GM12878 (cell line): Measurements from ENCODE around the gene PPT2.

Experiments used
- BACH1 ChIP-seq: fragments of 450-650 bp; IDR thresholded peaks from 2 replicates; pipeline ENCODE4 v1.6.1; 2017; ENCODE audit warnings: mild to moderate bottlenecking, borderline replicate concordance
- CBX3 ChIP-seq: fragments of 200-600 bp; sonication (generic); IDR thresholded peaks from 2 replicates; pipeline ENCODE4 v1.6.1; 2016; ENCODE audit warnings: low read depth, borderline replicate concordance
- CBX5 ChIP-seq: sonication (generic); IDR thresholded peaks from 2 replicates; pipeline ENCODE4 v1.6.1; 2016; ENCODE audit warnings: low read depth, moderate library complexity, mild to moderate bottlenecking, inconsistent platforms
- KLF5 ChIP-seq: fragments of 450-650 bp; IDR thresholded peaks from 2 replicates; pipeline ENCODE4 v1.6.1; 2014; ENCODE audit warnings: mild to moderate bottlenecking; ENCODE audit not compliant: partially characterized antibody
- MTA3 ChIP-seq: IDR thresholded peaks from 2 replicates; pipeline ENCODE4 v1.6.1; 2012; ENCODE audit warnings: low read length, inconsistent platforms, borderline replicate concordance
- RFX5 ChIP-seq: IDR thresholded peaks from 2 replicates; pipeline ENCODE4 v1.6.1; 2011; ENCODE audit warnings: low read depth, low read length, improper control_type of control experiment
- YY1 ChIP-seq: IDR thresholded peaks from 2 replicates; pipeline ENCODE4 v1.6.1; 2011; ENCODE audit warnings: low read depth, mild to moderate bottlenecking, low read length
- ZNF24 ChIP-seq: fragments of 450-650 bp; IDR thresholded peaks from 2 replicates; pipeline ENCODE4 v1.6.1; 2017; ENCODE audit warnings: antibody characterized with exemption, mild to moderate bottlenecking
- TF ChIP-seq, protein P1 (sequence below), 3 experiments: IDR thresholded peaks in 2 of 3; conservative IDR thresholded peaks in 1 of 3; 2 replicates each; pipeline ENCODE4 v1.5.1; 2011; ENCODE audit warnings: low read depth in 3 of 3, low read length in 3 of 3, mild to moderate bottlenecking in 3 of 3, control low read depth in 2 of 3, moderate library complexity in 2 of 3, inconsistent platforms in 1 of 3, mixed read lengths in 1 of 3; ENCODE audit not compliant: control insufficient read depth in 2 of 3, insufficient read depth in 1 of 3; ENCODE audit errors: extremely low read depth in 1 of 3
- TF ChIP-seq, protein P2 (sequence below): IDR thresholded peaks from 2 replicates; pipeline ENCODE4 v1.6.1; 2012; ENCODE audit warnings: mild to moderate bottlenecking, low read depth, low read length

DNA sequence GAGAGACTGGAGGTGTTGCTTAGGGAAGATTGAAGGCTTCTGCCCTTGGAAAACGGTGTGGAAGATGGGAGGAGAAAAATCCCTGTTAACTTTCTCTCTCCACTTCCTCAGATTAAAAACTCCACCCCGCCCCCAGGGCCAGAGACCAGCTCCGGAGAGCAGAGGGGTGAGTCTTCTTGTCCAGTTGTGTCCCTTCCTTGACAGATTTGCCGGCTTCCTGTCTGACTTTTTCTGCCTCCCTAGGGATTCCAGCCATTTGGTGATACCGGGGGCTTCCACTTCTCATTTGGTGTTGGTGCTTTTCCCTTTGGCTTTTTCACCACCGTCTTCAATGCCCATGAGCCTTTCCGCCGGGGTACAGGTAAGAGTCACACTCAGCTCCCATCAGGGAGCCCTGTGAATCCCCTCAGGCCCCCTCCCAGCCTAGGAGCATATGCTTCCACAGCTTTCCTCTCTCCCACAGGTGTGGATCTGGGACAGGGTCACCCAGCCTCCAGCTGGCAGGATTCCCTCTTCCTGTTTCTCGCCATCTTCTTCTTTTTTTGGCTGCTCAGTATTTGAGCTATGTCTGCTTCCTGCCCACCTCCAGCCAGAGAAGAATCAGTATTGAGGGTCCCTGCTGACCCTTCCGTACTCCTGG is 25.9 kb downstream of the PPT2 start:
- TF ChIP-seq, protein P1, sequence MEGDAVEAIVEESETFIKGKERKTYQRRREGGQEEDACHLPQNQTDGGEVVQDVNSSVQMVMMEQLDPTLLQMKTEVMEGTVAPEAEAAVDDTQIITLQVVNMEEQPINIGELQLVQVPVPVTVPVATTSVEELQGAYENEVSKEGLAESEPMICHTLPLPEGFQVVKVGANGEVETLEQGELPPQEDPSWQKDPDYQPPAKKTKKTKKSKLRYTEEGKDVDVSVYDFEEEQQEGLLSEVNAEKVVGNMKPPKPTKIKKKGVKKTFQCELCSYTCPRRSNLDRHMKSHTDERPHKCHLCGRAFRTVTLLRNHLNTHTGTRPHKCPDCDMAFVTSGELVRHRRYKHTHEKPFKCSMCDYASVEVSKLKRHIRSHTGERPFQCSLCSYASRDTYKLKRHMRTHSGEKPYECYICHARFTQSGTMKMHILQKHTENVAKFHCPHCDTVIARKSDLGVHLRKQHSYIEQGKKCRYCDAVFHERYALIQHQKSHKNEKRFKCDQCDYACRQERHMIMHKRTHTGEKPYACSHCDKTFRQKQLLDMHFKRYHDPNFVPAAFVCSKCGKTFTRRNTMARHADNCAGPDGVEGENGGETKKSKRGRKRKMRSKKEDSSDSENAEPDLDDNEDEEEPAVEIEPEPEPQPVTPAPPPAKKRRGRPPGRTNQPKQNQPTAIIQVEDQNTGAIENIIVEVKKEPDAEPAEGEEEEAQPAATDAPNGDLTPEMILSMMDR (IDR thresholded peaks at IDR 0.05 in 2 of 3, conservative IDR thresholded peaks at IDR 0.05 in 1 of 3; ENCODE audit: control insufficient read depth in 2 of 3, extremely low read depth in 1 of 3, insufficient read depth in 1 of 3, low read depth in 3 of 3, low read length in 3 of 3): no peak
- TF ChIP-seq, protein P2, sequence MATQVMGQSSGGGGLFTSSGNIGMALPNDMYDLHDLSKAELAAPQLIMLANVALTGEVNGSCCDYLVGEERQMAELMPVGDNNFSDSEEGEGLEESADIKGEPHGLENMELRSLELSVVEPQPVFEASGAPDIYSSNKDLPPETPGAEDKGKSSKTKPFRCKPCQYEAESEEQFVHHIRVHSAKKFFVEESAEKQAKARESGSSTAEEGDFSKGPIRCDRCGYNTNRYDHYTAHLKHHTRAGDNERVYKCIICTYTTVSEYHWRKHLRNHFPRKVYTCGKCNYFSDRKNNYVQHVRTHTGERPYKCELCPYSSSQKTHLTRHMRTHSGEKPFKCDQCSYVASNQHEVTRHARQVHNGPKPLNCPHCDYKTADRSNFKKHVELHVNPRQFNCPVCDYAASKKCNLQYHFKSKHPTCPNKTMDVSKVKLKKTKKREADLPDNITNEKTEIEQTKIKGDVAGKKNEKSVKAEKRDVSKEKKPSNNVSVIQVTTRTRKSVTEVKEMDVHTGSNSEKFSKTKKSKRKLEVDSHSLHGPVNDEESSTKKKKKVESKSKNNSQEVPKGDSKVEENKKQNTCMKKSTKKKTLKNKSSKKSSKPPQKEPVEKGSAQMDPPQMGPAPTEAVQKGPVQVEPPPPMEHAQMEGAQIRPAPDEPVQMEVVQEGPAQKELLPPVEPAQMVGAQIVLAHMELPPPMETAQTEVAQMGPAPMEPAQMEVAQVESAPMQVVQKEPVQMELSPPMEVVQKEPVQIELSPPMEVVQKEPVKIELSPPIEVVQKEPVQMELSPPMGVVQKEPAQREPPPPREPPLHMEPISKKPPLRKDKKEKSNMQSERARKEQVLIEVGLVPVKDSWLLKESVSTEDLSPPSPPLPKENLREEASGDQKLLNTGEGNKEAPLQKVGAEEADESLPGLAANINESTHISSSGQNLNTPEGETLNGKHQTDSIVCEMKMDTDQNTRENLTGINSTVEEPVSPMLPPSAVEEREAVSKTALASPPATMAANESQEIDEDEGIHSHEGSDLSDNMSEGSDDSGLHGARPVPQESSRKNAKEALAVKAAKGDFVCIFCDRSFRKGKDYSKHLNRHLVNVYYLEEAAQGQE: no peak
- TF ChIP-seq CBX3: no peak
- TF ChIP-seq YY1: no peak
- TF ChIP-seq MTA3: no peak
- TF ChIP-seq ZNF24: no peak
- TF ChIP-seq RFX5: no peak
- no peak for TF ChIP-seq BACH1
- TF ChIP-seq CBX5: no peak
- TF ChIP-seq KLF5: no peak
